GM15510 (cell line): Measurements from ENCODE around the gene PRKAR1B.

ENCODE experiments used
- POLR2A ChIP-seq: IDR thresholded peaks from 3 replicates; pipeline ENCODE4 v1.6.1; 2011; ENCODE audit warnings: borderline replicate concordance; ENCODE audit not compliant: insufficient read length; ENCODE audit errors: extremely low read depth

PRKAR1B gene

GRCh38 chr7:630111-630511 is 97.0 kb downstream of the PRKAR1B start:
- no peak for TF ChIP-seq POLR2A

GRCh38 chr7:628826-629225 is 98.3 kb downstream of the PRKAR1B start:
- TF ChIP-seq POLR2A, result no peak

GRCh38 chr7:628402-628763 is 98.7 kb downstream of the PRKAR1B start:
- TF ChIP-seq POLR2A, result no peak

- no peak for TF ChIP-seq POLR2A
Measured at GRCh38 chr7:627661-628401, 99.2 kb downstream of the PRKAR1B start.

GRCh38 chr7:625376-625971 is 101.6 kb downstream of the PRKAR1B start:
- no peak for TF ChIP-seq POLR2A

GRCh38 chr7:623464-623863 is 103.6 kb downstream of the PRKAR1B start:
- no peak for TF ChIP-seq POLR2A

- no peak for TF ChIP-seq POLR2A
Measured at GRCh38 chr7:621572-622285, 105.4 kb downstream of the PRKAR1B start.

- no peak for TF ChIP-seq POLR2A
Measured at GRCh38 chr7:620885-621284, 106.2 kb downstream of the PRKAR1B start.

- no peak for TF ChIP-seq POLR2A
Measured at GRCh38 chr7:620056-620455, 107.0 kb downstream of the PRKAR1B start.

- no peak for TF ChIP-seq POLR2A
Measured at GRCh38 chr7:619368-619840, 107.7 kb downstream of the PRKAR1B start.

- no peak for TF ChIP-seq POLR2A
Measured at GRCh38 chr7:618539-619367, 108.3 kb downstream of the PRKAR1B start.

- TF ChIP-seq POLR2A, result no peak
Measured at GRCh38 chr7:617614-618538, 109.2 kb downstream of the PRKAR1B start.

GRCh38 chr7:613442-614140 is 113.5 kb downstream of the PRKAR1B start:
- no peak for TF ChIP-seq POLR2A
